VCaP (cell line): ENCODE measurements around the gene YIPF2.

Experiments
- H3K27ac ChIP-seq: fragments of 450-650 bp; 2 replicates; pipeline ENCODE4 v1.5.1; 2017
- CTCF ChIP-seq: fragments of 450-650 bp; conservative IDR thresholded peaks from 2 replicates; pipeline ENCODE4 v1.5.1; 2017; ENCODE audit warnings: mild to moderate bottlenecking, moderate library complexity

The YIPF2 gene

DNA sequence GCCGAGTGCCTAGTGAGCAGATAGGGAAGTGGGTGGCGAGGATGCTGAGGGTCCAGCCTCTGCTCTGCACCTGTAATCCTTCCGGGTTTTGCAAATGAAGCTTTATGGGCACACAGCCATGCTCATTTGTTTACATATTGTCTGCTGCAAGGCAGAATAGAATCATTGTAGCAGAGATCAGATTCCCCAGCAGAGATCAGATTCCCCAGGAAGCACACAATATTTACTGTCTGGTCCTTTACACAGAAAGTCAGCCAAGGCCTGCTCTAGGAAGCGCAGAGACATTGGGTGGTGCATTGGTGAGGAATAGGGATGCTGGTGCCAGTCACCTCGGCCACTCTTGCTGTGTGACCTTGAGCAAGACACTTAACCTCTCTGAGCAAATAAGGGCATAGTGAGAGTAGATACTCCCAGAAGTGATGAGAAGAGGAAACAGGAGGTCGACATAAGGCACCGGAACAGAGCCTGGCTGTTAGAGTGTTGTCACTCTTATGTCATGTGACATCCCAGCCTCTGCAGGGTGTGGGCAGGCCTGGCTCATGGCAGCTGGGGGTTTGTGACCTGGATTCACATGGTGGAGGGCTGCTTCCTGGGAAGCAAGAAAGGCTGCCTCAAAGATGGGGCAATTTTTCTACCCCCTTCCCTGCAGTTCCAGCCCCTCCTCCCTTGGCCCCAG is 31.4 kb downstream of the YIPF2 start:
- TF ChIP-seq CTCF, result no peak
- peak overlapping the region; percentile 69 for H3K27ac ChIP-seq

DNA sequence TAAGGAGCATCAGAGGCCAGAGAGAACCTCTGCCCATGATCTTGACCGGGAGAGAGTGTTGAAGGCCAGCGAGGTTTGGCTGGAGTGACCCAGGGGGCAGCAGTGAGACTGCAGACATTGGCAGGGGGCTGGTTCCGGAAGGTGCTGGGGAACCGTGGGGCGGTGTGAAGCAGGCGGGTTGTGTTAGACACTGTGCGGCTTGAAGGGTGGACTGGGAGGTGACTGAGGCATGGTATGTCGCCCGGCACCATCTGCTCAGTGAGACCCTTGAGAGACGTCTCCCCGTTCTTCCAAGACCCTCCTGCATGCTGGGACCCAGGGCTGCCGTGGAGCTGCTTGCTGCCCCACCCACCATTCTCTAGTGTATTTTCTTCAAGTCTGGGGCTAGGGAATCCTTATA is 32.5 kb downstream of the YIPF2 start:
- 0 out of 2 replicates have a peak, but pooled peaks have one; percentile 9 for TF ChIP-seq CTCF
- peak overlapping the region; percentile 69 for H3K27ac ChIP-seq

- H3K27ac ChIP-seq, result peak overlapping the region; percentile 69
- no peak for TF ChIP-seq CTCF
Measured at GRCh38 chr19:10895363-10895762, 33.1 kb downstream of the YIPF2 start.

DNA sequence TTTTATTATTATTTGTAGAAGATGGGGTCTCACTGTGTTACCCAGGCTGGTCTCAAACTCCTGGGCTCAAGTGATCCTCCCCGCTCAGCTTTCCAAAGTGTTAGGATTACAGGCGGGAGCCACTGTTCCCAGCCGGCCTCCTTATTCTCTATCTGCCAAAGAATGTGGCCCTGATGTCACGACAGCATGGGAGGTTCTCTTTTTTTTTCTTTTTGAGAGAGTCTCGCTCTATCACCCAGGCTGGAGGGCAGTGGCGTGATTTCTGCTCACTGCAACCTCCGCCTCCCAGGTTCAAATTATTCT is 33.6 kb downstream of the YIPF2 start:
- TF ChIP-seq CTCF, result no peak
- H3K27ac ChIP-seq, result no peak overlapping the region

- H3K27ac ChIP-seq, result no peak overlapping the region
- no peak for TF ChIP-seq CTCF
Measured at GRCh38 chr19:10892256-10892655, 36.2 kb downstream of the YIPF2 start.

GRCh38 chr19:10891405-10892086 is 36.9 kb downstream of the YIPF2 start:
- H3K27ac ChIP-seq, result no peak overlapping the region
- TF ChIP-seq CTCF, result no peak

GRCh38 chr19:10889880-10890279 is 38.6 kb downstream of the YIPF2 start:
- no peak overlapping the region for H3K27ac ChIP-seq
- no peak for TF ChIP-seq CTCF
